K562 (cell line): Measurements from ENCODE around the gene XIRP2. TPM values are rescaled to one million over a fixed set of nuclear protein-coding genes. Genes with fewer than 3 reads are reported as not detected.

Experiments used
- ATAC-seq: fragments of 200-7000 bp; cut with Tn5 transposase; 3 replicates; pipeline ENCODE4 v1.9.1; 2020; ENCODE audit warnings: moderate library complexity
- BruUV-seq: library from RNA; stranded (reverse); fragments of 400-500 nt; replicated peaks from 2 replicates; lab custom pipeline; 2021; lab: Mats Ljungman, UMichigan
- CTCF ChIA-PET: fragments of 300-600 bp; formaldehyde crosslinking; extraction: SDS; loops from one replicate; lab custom pipeline; 2021; ENCODE audit warnings: low intra/inter-chr PET ratio; lab: Yijun Ruan, JAX
- POLR2A ChIA-PET: fragments of 300-600, 350-650 bp; sonication (Branson Sonifier 250); formaldehyde crosslinking; extraction: SDS; loops from one replicate; lab custom pipeline; 2021; ENCODE audit warnings: antibody characterized with exemption, inconsistent platforms; lab: Yijun Ruan, JAX
- DNase-seq, 4 experiments: peaks; one replicate each; pipeline versions ENCODE4 v3.0.0 to v3.0.0-alpha.2; 2011 to 2018; ENCODE audit warnings: low spot score in 3 of 4, mixed read lengths in 3 of 4; ENCODE audit errors: extremely low read depth in 1 of 4
- FAIRE-seq: peaks from 2 replicates; lab custom pipeline; 2011; peaks lifted over from hg19 to GRCh38; lab: Jason Lieb, UNC
- H2AFZ ChIP-seq: 2 replicates; pipeline ENCODE4 v1.6.0; 2011; ENCODE audit warnings: low read depth, low read length, control low read depth, inconsistent platforms
- H3K27ac ChIP-seq: fragments of 200-600 bp; 3 replicates; pipeline ENCODE4 v1.8.0; 2011; ENCODE audit warnings: low read depth, mild to moderate bottlenecking, control low read depth, inconsistent platforms, low read length, moderate library complexity, mixed read lengths; ENCODE audit errors: extremely low read depth
- H3K27me3 ChIP-seq, 2 experiments: fragments of 300-600 bp in 1 of 2; 2 replicates in 1 of 2; 3 replicates in 1 of 2; pipeline versions ENCODE4 v1.6.0 to v1.8.0; 2011; ENCODE audit warnings: inconsistent platforms in 2 of 2, low read length in 2 of 2, mild to moderate bottlenecking in 1 of 2, mixed read lengths in 1 of 2, moderate library complexity in 1 of 2; ENCODE audit not compliant: control insufficient read depth in 2 of 2, insufficient read depth in 2 of 2
- H3K36me3 ChIP-seq: fragments of 300-600 bp; 3 replicates; pipeline ENCODE4 v1.8.0; 2011; ENCODE audit warnings: mild to moderate bottlenecking, low read length, inconsistent platforms; ENCODE audit not compliant: control insufficient read depth, insufficient read depth
- H3K4me1 ChIP-seq, 2 experiments: fragments of 200-600 bp in 1 of 2; replicated peaks in 1 of 2; 2 replicates in 1 of 2; 3 replicates in 1 of 2; pipeline versions ENCODE4 v1.5.1 to v1.8.0; 2011; ENCODE audit warnings: inconsistent platforms in 2 of 2, low read length in 2 of 2, mild to moderate bottlenecking in 1 of 2, mixed read lengths in 1 of 2, moderate library complexity in 1 of 2; ENCODE audit not compliant: control insufficient read depth in 2 of 2, insufficient read depth in 2 of 2
- H3K4me2 ChIP-seq: 2 replicates; pipeline ENCODE4 v1.6.1; 2011; ENCODE audit warnings: low read length, control low read depth, inconsistent platforms, mixed read lengths; ENCODE audit not compliant: insufficient read depth
- H3K4me3 ChIP-seq: fragments of 200-600 bp; sonication (generic), shearing (Covaris generic); 2 replicates; pipeline ENCODE4 v1.5.1; 2016; ENCODE audit warnings: control low read depth, inconsistent platforms
- H3K79me2 ChIP-seq: fragments of 200-600 bp; 3 replicates; pipeline ENCODE4 v1.8.0; 2011; ENCODE audit warnings: low read length, inconsistent platforms; ENCODE audit not compliant: control insufficient read depth, insufficient read depth
- H3K9ac ChIP-seq, 2 experiments: 2 replicates each; pipeline versions ENCODE4 v1.6.0 to v1.6.1; 2011; ENCODE audit warnings: low read depth in 2 of 2, low read length in 2 of 2, control low read depth in 1 of 2, inconsistent platforms in 1 of 2, mild to moderate bottlenecking in 1 of 2, mixed read lengths in 1 of 2; ENCODE audit not compliant: insufficient read depth in 1 of 2
- H3K9me1 ChIP-seq: one replicate; pipeline ENCODE4 v1.6.0; 2011; ENCODE audit warnings: inconsistent platforms, mild to moderate bottlenecking, low read length, moderate library complexity; ENCODE audit not compliant: control insufficient read depth, insufficient read depth
- H3K9me3 ChIP-seq: replicated peaks from 2 replicates; pipeline ENCODE4 v1.5.1; 2011; ENCODE audit warnings: low read depth, low read length, inconsistent platforms; ENCODE audit not compliant: control insufficient read depth, insufficient read depth
- H4K20me1 ChIP-seq: replicated peaks from 2 replicates; pipeline ENCODE4 v1.6.1; 2011; ENCODE audit warnings: low read length, inconsistent platforms, mixed read lengths; ENCODE audit not compliant: control insufficient read depth, insufficient read depth
- BCOR ChIP-seq: fragments of 450-650 bp; IDR thresholded peaks from 2 replicates; pipeline ENCODE4 v1.6.1; 2016
- E2F3 ChIP-seq: fragments of 250-450 bp; sonication (Bioruptor Pico); IDR thresholded peaks from 2 replicates; pipeline ENCODE4 v1.4.0; 2020; ENCODE audit warnings: mild to moderate bottlenecking
- ELF4 ChIP-seq: fragments of 450-650 bp; formaldehyde crosslinking; IDR thresholded peaks from 2 replicates; pipeline ENCODE4 v1.4.0; 2022; ENCODE audit warnings: missing genetic modification characterization
- HOXB6 ChIP-seq: fragments of 250-450 bp; sonication (Bioruptor Pico); IDR thresholded peaks from 2 replicates; pipeline ENCODE4 v1.5.1; 2022; ENCODE audit warnings: mild to moderate bottlenecking, borderline replicate concordance
- REST ChIP-seq, 2 experiments: fragments of 450-650 bp; formaldehyde crosslinking in 1 of 2; IDR thresholded peaks; 2 replicates each; pipeline versions ENCODE4 v1.4.0 to v1.6.1; 2014 to 2020; ENCODE audit warnings: mild to moderate bottlenecking in 2 of 2, borderline replicate concordance in 1 of 2, low read depth in 1 of 2
- ZNF165 ChIP-seq: fragments of 250-450 bp; sonication (Bioruptor Pico); IDR thresholded peaks from 2 replicates; pipeline ENCODE4 v1.4.0; 2020; ENCODE audit warnings: borderline replicate concordance
- ZNF518B ChIP-seq: fragments of 250-450 bp; sonication (Bioruptor Pico); IDR thresholded peaks from 2 replicates; pipeline ENCODE4 v1.5.0; 2021; ENCODE audit warnings: mild to moderate bottlenecking, moderate library complexity
- WGBS: fragments of 100-300 bp; shearing (Covaris generic); methylation state at CpG from one replicate; pipeline ENCODE4 v1.1.6; 2016; ENCODE audit warnings: low coverage, mixed read lengths; ENCODE audit not compliant: insufficient coverage; ENCODE audit errors: missing lambda C conversion rate; 5-methylcytosine and 5-hydroxymethylcytosine counted together
- in situ Hi-C: fragments of 300-500 bp; cut with MboI; formaldehyde crosslinking; loops from 4 replicates; pipeline ENCODE4 v1.15.0; 2018; ENCODE audit warnings: inconsistent platforms, mixed read lengths
- intact Hi-C: fragments of 100-400 bp; cut with micrococcal nuclease; formaldehyde crosslinking; loops from 2 replicates; pipeline ENCODE4 v1.14.2; 2022
- polyA plus RNA-seq, 8 experiments: library from polyadenylated mRNA; depleted of rRNA in 4 of 8; stranded (reverse) in 5 of 8; unstranded in 3 of 8; fragments of >200 nt; fragmentation: Nextera tagmentation in 2 of 8; fragmentation: Illumina TruSeq in 1 of 8; extraction: Ambion mirVana in 2 of 8; extraction: Trizol in 1 of 8; gene quantifications; 2 replicates each; pipeline versions ENCODE4 v1.2.1 to v1.2.3, GENCODE V29; 2011 to 2014; ENCODE audit warnings: inconsistent platforms in 1 of 8, missing spikeins in 1 of 8
- total RNA-seq, 7 experiments: library from RNA; depleted of rRNA in 6 of 7; stranded (reverse); fragments of >200 nt in 6 of 7; fragmentation: Illumina TruSeq in 2 of 7; extraction: Trizol in 2 of 7; gene quantifications; 2 replicates each; pipeline versions ENCODE4 v1.2.1 to v1.2.3, GENCODE V29; 2011 to 2021; ENCODE audit warnings: low replicate concordance in 1 of 7

XIRP2 gene
- total and polyA plus RNA-seq, 9 of the 15 experiments (the other 6 are each of a cell fraction or from before 2014, with no cell fraction given), result 0.04 to 0.10 (median 0.04) TPM; not detected in 2

DNA sequence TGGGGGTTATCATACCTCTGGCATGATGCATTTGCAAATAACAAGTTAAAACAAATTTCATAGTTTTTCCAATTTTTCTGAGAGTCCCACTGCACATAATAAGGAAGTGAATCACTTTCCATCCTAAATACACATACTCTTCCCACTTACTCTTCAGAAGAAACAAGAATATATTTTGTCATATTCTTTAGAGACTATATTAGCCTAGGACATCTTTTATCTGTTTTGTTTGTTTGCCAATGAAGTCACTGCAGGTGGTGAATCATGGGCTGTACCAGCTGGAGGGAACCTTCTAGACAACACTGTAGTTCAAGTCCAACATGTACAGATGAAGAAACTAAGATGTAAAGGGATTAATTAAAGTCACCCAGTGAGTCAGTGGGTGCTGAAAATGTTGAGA is 116.8 kb downstream of the XIRP2 start (continued):
- TF ChIP-seq ELF4 (CRISPR knock-in tag) (no peak), ZNF165 (CRISPR knock-in tag) (no peak), E2F3 (no peak)

- FAIRE-seq, result no peak
- intact Hi-C loops, result no loop called here
- no peak for TF ChIP-seq HOXB6
- no peak for TF ChIP-seq REST (IDR thresholded peaks at IDR 0.05; ENCODE audit: borderline replicate concordance)
- no peak for TF ChIP-seq REST (CRISPR knock-in tag; IDR thresholded peaks at IDR 0.05; ENCODE audit: low read depth)
- no peak for TF ChIP-seq ZNF518B
- TF ChIP-seq BCOR, result no peak
Observed at GRCh38 chr2:167013227-167013626, 124.9 kb downstream of the XIRP2 start.

More at GRCh38 chr2:167013227-167013626, 124.9 kb downstream of the XIRP2 start:
- no peaks in the 10 kb centered on the region for H3K36me3 ChIP-seq
- no peak overlapping the region for H2AFZ ChIP-seq
- H3K79me2 ChIP-seq, result no peaks in the 10 kb centered on the region
- DNase-seq (no peak), ATAC-seq (no peak)
- no peak overlapping the region for H3K4me2 ChIP-seq
- WGBS, result 0% methylated on average over 1 of the region's 1 CpG
- H3K4me1 ChIP-seq, result no peaks in the 10 kb centered on the region
- H3K27ac ChIP-seq, result no peak overlapping the region
- ChIA-PET POLR2A (no interaction called here), CTCF (no interaction called here)
- H3K9ac ChIP-seq, result no peak overlapping the region
- no peaks in the 10 kb centered on the region for H3K9me1 ChIP-seq
- H3K9me3 ChIP-seq, result peaks cover 4% of the 10 kb centered on the region; the same call in 1 of the 2 replicates
- no TSS peak for BruUV-seq
- H3K27me3 ChIP-seq, result no peaks in the 10 kb centered on the region
- in situ Hi-C loops, result no loop called here
- H4K20me1 ChIP-seq, result no peaks in the 10 kb centered on the region
- no peak overlapping the region for H3K4me3 ChIP-seq
